Hematopoietic multipotent progenitor cell treated with erythropoietin and hydrocortisone succinate and interleukin-3 and kit ligand, for 17 days (in vitro differentiated cells): ENCODE measurements around the gene FARP1.

Experiments used
- DNase-seq: peaks from one replicate; pipeline ENCODE4 v3.0.0-alpha.2; 2015; ENCODE audit warnings: low spot score

The FARP1 gene

DNA sequence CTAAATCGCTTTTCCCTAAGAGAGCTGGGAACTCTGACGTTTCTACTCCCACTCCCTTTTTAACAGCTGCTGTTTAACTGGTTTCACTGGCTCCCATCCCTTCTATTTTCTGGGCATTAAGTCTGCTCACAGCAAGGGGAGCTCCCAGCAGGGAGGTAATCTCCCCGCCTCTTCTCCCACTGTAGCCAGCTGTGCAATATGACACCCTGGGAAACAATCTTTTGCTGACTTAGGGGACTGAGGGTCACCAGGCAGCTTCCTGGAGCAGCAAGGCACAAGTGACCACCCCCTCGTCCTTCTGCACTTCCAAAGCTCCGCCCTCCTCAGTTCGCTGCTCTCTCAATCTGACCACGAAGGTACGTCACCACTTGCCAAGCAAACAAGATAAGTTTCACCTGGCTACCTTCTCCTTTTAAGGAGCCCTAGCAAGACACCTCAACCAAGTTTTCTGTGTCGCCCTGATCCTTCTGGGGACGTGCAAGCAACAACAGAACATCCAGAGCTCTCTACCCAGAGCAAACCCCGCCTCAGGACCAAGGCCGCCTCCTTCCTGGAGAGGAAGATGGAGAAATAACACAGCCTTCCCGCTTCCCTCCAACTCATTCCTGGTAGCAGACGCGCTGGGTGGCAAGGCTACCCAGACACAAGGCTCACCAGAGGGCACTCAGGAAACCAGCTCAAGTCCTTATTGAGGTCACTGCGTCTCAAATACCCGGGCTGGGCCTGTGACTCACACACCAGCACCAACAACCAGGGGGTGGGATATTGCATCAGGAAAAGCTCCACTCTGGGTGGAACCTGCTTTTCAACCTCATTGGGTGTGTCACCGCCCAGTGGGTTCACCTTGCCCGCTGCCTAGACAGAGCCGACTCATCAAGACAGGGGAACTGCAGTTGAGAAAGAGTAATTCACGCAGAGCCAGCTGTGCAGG is 341.7 kb downstream of the FARP1 start:
- DNase-seq, result peak; percentile 73

DNA sequence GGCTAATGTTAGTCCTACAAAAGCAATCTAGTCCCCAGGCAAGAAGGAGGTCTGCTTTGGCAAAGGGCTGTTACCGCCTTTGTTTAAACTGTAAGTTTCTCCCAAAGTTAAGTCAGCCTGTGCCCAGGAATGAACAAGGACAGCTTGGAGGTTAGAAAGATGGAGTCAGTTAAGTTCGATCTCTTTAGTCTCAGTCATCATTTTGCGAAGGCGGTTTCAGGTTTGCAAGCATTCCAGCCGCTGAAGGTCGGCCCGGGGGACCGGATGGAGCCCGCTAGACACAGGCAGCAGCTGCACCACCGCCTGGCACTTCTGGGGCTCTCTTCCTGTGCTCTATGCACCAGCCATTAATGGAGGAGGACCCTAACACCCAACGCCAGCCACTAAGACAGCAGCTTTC is 342.7 kb downstream of the FARP1 start:
- DNase-seq, result no peak

DNA sequence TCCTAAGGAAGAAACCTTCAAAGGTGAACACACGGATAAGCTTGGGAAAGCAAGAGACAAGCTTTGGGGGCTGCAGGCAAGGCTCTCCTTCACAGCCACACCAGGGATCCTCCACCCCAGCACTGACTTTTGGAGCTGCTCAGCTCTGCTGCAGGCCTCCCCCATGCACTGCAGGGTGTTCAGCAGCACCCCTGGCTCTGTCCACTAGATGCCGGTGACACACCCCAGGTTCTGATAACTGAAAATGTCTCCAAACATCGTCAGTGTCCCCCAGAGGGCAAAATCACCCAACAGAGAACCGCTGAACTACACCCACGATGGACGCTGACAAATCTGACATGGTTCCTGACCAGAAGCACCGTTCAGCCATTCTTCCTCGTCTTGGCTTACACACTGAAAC is 343.5 kb downstream of the FARP1 start:
- no peak for DNase-seq

DNA sequence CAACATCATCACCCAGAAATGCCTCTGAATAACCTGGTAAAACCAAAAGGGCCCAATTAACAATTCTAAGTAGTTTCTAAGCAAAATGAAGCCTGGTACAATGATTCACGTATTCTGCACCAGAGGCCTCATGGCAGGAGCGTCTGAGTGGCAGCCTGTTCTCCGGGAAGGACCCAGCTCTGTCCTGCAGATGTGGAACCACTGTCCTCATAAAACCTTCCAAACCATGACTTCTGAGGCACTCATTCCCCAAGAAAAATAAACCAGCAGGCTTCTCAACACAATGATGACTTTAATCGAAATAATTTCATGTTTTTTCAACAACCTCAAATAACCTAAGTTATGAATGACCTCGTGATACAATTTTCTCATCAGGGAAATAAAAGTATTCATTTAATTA is 344.1 kb downstream of the FARP1 start:
- DNase-seq, result no peak

DNA sequence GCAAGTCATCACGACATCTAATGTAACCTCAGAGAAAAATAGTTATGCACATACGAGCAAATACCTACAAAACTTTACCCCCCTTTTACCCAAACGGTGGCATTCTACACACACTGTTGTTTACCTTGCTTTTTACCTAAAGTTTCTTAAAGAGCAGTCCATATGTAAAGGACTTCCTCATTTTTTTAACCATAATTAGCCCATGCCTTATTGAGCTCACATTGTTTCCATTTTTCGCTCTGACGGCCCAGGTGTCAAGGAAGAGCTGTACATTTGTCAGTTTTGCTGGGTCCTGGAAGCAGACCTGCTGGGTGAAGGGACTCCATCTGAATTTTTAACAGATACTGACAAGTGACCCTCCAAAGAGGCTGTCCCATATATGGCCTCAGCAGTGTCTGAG is 344.6 kb downstream of the FARP1 start:
- no peak for DNase-seq

DNA sequence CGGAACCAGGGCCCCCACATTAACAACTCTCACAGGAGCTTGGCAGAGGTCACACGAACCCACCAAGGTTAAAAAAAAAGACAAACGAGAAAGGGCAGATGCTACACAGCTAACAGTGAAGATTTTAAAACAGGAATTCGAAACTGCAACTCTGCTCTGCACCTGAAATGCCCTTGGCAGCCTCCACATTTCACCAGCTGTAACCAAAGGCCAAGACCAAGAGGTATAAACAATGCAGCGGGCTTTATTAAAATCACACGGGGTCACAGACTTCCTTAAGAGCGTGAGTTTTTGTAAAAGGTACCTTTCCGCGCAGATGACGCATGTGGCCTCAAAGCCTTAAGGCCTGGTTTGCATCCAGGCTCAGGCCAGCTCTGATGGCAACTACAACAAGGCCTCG is 345.8 kb downstream of the FARP1 start:
- no peak for DNase-seq

DNA sequence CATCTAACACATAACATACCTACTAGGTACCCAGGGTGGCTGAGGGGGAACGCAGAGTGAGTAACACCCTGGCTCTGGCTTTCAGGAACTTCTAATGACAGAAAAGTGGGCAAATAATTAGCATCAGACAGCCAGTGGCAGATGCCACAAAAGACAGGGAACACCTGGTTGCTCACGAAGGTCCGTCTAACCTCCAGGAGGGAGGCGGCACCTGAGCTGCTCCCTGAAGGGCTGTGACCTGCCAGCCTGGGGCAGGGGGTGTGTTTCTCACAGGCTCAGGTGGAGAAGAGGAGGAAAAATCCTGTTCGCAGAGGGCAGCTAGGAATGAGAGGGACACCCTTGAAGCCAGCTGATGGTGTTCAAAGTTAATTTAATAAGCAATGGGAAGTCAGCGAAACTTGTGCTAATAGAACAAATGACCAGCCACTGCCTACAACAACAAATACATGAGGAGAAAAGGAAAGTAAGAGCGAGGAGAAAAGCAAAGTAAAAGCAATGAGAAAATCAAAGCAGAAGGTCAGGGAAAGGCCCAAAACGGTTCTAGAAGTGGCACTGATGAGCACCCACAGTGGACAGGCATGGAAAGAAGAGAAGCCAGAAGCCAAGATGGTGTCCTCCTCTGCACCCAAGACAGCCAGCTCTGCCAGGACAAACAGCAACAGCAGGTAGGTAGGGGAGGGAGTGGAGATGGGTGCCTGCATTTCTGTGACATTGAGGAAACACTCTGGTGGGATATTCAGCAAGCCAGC is 346.7 kb downstream of the FARP1 start:
- DNase-seq, result no peak

DNA sequence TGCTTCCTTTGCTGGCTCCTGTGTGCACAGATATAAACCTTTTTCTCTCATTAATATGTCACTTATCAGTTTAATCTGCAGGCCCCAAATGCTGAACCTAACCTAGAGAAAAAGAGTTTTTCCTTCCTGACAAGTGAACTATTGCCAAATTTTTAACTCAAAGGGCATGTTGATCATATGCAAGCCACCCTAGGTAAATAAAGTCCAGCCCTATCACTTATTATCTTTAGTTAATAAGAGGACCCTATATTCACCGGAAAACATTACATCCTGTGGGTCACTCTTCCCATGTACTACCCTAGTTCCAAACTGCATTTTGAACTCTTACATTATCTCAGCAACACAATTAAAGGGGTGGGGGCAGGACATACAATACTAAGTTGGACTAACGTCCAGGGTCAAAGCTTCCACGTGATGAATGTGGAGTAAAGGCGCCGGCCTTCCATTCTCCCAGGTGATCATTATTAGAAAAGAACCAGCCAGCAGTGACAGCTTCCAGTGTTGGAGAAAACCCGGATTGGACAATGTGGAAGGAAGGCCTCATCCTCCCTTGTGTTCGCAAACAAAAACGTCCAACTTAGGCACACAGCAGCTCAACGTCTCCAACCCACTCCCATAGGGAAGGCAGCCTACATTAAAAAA is 347.4 kb downstream of the FARP1 start:
- DNase-seq, result no peak

DNA sequence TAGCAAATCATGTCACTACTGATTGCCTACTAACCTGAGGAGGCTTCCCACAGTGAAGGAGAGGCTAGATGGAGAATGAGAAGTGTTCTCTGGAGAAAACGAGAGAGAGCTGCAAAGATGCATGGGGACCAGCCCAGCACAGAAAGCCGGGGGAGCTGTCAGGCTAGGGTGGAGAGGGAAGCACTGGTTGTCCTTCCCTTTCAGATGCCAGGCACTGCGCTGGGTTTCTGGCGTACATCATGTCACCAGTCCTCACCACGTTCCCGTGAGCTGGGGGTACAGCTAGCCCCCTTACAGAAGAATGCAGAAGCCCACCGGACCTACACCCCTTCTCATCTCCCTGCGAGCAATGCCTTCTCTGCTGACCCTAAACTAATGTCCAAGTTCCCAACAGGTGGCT is 348.0 kb downstream of the FARP1 start:
- DNase-seq, result no peak

DNA sequence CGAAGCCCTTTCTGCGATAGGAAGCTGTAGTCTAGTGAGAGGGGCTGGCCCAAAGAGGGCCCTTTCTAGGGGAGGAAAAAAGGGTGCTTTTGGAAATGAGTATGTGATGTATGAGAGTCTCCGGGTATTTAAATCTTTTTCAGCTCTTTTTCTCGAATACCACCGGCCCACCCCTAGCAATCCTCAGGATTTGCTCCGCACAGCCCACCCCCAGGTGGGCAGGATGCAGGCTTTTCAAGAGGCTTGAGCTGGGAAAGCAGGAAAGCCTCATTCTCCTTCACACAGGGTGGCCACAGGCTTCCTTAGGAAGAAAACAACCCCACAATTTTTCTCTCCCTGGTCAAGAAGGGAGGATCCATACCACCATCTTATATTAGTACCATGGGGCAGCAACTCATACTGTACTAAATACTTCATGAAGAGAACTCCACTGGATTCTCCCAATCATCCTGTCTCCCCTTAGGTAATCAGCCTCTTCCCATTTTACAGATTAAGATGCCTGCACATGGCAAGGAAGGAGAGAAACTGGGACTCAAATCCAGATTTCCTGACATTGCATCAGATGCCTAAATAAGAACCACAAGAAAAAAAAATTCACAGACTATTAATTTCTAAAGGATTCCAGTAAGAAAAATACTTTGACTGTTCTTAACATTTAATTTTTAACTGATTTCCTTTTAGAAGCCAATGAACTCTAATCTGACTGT is 349.6 kb downstream of the FARP1 start:
- DNase-seq, result no peak

DNA sequence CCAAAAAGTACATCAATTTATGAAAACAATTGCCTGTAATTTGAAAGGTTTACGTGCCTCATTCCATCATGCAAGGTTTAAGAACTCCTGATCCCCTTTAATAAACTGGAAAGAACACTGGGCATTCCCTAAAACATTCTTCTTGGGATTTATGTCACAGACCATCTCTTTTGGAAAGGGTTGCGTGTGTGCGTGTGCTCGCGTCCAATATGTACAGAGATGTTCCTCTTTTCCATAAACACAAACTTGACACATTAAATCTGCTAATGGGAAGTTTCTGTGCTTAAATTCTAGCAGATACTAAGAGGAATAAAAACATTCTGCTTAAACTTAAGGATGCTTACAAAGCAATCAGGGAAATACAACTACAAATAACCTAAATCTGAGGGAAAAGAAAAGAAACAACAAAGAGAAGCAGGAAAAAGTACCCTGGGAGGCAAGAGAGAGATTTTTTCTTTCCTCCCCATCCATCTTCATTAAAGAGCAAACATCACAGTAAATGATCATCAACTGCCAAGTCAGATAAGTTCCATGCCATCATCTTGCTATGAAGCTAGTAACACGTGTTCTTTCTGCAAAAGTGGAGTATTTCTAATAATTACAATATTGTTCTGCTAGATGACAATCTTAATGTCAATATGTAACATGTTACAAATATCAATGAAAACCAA is 350.3 kb downstream of the FARP1 start:
- DNase-seq, result no peak

DNA sequence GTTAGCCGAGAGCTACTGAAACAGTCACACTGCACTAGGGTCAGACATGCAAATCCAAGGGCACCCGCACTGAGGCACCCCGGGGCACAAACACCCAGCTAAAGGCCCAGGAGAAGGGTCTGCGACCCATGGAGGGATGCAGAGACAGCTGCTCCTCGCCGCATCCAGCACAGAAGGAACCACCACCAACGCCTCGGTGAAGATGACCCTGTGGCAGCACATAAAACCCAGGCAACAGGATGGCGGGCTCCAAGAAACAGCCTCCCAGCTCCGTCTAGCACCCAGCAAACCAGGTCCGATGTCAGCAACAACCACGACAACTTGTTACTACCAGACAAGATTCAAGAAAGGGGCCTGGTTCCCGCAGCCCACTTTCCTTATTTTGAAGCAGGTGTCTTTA is 351.9 kb downstream of the FARP1 start:
- DNase-seq, result no peak

DNA sequence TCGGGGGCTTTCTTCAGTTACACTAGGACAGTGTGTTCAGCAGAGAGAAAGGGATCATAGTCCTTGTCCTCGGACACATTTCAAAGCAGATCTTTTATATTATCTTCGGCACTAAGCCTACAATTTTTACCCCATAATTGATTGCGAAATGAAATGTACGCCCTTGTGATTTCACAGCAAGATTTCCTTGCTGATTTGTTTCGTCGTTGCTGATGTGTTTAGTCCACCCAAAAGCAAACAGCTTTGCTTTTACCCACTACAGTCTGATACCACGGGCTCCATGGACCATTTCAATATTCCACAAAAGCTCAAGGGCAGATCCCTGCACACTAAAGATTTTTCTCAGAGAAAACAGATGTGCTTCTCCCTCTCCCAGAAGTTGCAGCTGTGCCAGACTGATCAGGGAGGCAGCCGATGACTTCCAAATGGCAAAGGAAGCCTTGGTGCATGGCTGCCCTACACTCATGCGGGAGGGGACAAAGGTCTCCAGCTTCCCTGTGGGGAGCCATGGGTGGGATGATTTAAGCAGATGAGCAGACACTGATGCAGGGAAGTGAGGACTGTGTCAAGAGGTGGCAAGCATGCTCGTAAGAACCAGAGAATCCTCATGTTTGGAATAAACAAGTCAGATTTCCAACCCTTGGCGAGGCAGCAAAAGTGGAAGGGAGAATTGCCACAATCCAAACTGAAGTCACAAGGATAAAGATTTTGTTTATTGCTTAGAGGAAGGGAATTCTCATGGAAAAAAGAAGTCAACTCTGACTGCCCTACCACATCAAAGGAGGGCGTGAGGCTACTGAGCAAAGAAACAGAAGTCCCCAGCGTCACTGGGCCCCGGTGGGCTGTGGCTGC is 353.0 kb downstream of the FARP1 start:
- DNase-seq, result no peak

DNA sequence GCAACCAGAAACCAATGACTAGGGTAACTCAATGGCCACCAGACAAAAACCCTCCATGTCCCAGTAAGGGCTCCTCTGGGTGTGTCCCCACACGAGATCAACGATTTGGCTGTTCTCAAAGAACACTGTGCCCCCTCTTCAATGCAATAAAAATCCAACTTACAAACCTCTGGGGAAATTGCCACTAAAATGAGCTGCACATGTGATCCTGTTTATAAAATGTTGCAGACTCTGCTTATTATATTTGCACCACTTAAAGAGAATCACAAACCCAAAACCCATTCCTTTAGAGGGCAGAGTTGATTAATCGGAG is 353.5 kb downstream of the FARP1 start:
- no peak for DNase-seq

DNA sequence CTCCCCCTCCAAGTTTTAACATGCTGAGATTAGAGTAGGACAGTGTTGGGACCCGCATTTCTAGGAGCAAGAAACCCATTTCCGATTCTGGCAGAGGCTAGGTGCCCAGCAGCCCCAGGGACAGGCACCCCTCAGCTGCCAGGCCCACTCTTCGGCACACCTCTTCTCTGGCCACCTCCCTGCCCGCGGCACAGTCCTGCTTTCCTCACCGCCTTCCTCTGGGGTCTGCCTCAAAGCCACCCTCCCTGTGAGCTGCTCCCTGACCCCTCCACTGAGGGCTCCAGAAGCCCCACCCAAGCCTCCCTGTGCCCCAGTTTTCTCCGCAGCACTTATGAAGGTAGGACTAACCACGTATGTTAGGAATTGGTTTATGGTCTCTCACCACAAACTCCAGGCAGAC is 354.1 kb downstream of the FARP1 start:
- no peak for DNase-seq

DNA sequence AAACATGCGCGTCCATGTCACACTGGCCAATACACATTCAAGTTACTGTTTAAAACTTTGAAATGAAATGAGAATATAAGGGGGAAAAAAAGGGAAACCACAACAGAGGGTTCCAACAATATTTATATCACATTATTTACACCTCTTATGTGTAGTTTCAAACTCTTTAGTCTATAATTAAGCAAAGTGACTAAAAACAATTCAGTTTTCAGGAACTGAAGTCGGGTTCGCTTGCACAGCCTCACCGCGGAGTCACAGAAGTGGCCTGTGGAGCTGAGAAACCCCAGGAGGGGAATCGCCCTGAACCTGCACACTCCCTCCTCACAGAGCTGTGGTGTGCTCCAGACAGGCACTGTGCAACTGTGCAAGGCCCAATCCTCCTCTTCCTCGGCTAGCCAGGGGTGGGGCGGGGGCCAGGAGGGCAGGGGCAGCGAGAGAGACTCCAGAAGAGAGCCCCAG is 358.1 kb downstream of the FARP1 start:
- no peak for DNase-seq

DNA sequence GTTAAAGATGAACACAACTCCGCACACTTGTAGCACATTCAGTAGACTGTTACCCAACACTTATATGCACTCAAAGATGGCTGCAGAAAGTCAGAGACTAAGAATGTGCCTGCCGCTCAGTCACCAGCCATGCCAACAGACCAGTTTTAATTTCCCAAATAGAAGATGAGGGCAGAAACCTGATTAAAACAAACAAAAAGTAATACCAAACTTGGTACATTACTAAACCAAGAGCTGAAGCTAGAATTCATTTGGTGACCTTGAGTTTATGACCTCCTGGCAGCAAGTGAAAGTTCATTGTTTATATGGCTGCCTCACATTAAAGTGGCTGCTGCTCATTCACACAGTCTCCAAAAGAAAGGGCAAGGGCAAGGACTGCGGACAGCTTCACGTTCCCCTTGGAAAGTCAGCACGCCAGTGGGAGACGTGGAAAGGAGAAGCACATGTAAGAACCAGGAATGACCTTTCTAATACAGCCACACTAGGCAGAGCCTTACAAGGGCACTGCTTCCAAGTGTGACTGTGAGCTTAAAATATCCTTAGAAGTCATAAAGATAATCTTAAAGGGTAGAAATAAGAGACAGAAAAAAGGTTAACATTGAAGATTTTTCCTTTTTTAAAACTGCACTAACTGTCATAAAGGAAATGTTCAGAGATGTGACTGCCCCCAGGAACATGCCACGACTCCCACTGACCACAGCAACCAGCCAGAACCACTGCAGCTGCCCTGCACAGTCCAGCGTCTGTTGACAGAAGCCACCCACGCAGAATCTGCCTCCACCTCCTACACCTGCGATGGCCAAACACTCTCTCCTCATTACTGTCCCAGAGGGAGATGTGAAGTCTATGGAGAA is 360.5 kb downstream of the FARP1 start:
- no peak for DNase-seq

DNA sequence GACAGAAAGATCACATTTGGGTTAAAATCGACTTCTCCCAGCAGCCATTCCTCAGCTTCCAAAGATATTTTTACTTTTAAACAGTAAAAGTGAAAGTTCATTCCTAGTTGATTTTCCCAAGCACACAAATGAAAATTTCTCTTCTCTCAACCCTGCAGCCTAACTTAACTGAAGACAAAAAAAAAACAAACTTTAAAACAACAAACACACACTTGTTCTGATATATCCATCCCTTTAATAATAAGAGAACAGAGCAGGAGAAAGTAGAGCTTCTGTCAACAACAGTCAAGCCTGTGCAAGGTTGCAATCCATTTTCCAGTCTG is 361.1 kb downstream of the FARP1 start:
- no peak for DNase-seq

DNA sequence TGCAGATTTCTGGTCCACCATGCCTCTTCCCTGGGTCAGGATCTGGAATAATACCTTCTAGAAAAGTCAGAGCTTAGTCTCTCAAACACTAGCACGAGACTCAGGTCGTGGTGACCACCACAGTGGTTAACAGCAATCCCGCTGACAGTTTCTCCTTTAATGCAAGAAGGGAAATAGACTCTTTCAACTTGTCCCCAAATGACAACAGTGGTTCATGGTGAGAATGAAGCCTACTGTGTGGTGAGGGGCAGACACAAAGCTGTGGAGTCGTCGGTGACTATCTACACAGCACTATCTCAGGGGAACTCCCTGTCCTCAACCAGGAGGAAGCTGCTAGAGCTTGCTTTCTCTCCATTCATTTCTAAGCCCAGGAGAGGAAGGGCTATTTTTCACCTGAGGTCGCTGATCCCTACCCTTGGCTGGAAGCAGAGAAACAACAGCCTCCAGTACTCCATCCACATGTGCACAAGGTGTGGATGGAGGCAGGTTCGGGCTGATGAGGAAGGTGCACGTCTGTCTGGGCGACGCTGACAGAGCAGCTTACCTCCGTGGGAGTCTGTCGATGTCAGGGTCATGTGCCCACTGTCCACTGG is 361.6 kb downstream of the FARP1 start:
- no peak for DNase-seq
